GM12878 (cell line): ENCODE results near the gene AGBL4.

Source experiments
- CTCF ChIP-seq, 3 experiments: IDR thresholded peaks in 2 of 3; conservative IDR thresholded peaks in 1 of 3; 2 replicates each; pipeline ENCODE4 v1.5.1; 2011; ENCODE audit warnings: low read depth in 3 of 3, low read length in 3 of 3, mild to moderate bottlenecking in 3 of 3, control low read depth in 2 of 3, moderate library complexity in 2 of 3, inconsistent platforms in 1 of 3, mixed read lengths in 1 of 3; ENCODE audit not compliant: control insufficient read depth in 2 of 3, insufficient read depth in 1 of 3; ENCODE audit errors: extremely low read depth in 1 of 3
- EP300 ChIP-seq, 2 experiments: fragments of 150-350 bp in 1 of 2; IDR thresholded peaks; 2 replicates each; pipeline ENCODE4 v1.6.1; 2011 to 2012; ENCODE audit warnings: low read depth in 2 of 2, low read length in 2 of 2, borderline replicate concordance in 1 of 2, improper control_type of control experiment in 1 of 2, inconsistent platforms in 1 of 2; ENCODE audit not compliant: control insufficient read depth in 1 of 2
- RB1 ChIP-seq: fragments of 450-650 bp; formaldehyde crosslinking; IDR thresholded peaks from 2 replicates; pipeline ENCODE4 v1.6.1; 2017; ENCODE audit warnings: mild to moderate bottlenecking, borderline replicate concordance
- ZZZ3 ChIP-seq: IDR thresholded peaks from 2 replicates; pipeline ENCODE4 v1.6.1; 2011; ENCODE audit warnings: low read depth; ENCODE audit not compliant: control insufficient read depth, insufficient read length

GRCh38 chr1:49527606-49528305, 496.0 kb downstream of the AGBL4 start:
- no peak for TF ChIP-seq ZZZ3
- TF ChIP-seq EP300 (IDR thresholded peaks at IDR 0.05; ENCODE audit: borderline replicate concordance in 1 of 2, control insufficient read depth in 1 of 2, low read depth in 2 of 2, low read length in 2 of 2), result no peak
- TF ChIP-seq CTCF (IDR thresholded peaks at IDR 0.05 in 2 of 3, conservative IDR thresholded peaks at IDR 0.05 in 1 of 3; ENCODE audit: control insufficient read depth in 2 of 3, extremely low read depth in 1 of 3, insufficient read depth in 1 of 3, low read depth in 3 of 3, low read length in 3 of 3), result no peak
- TF ChIP-seq RB1, result no peak
